ENCODE measurements around the gene NUCB1. TPM values are rescaled to one million over a fixed set of nuclear protein-coding genes. Genes with fewer than 3 reads are reported as not detected.

The NUCB1 gene
- total and polyA plus RNA-seq, 4 donors, result 186 to 775 (median 238) TPM

GRCh38 chr19:48918071-48918470, 18.0 kb downstream of the NUCB1 start:
- 82% methylated on average over 6 of the region's 6 CpGs for WGBS

GRCh38 chr19:48918801-48919247, 18.7 kb downstream of the NUCB1 start:
- H3K27ac ChIP-seq (ENCODE audit: low read depth in 1 of 2, low read length in 2 of 2), result no peak overlapping the region
- H3K36me3 ChIP-seq (ENCODE audit: control insufficient read depth in 4 of 4, insufficient read depth in 3 of 4, low read depth in 1 of 4, low read length in 3 of 4), result peaks cover 17 to 60% (median 50%) of the 10 kb centered on the region in 4 donors
- no peak for DNase-seq (ENCODE audit: low spot score)
- H3K27me3 ChIP-seq (ENCODE audit: control insufficient read depth in 4 of 4, insufficient read depth in 4 of 4, low read length in 3 of 4), result no peaks in the 10 kb centered on the region
- H3K9me3 ChIP-seq (ENCODE audit: control insufficient read depth in 4 of 4, low read length in 3 of 4), result no peaks in the 10 kb centered on the region
- H3K4me1 ChIP-seq (ENCODE audit: control insufficient read depth in 4 of 4, insufficient read depth in 4 of 4, low read length in 3 of 4), result no peaks in the 10 kb centered on the region
- no peak overlapping the region for H3K4me3 ChIP-seq (ENCODE audit: low read depth in 1 of 3, low read length in 3 of 3)
- WGBS, result 93% methylated on average over 18 of the region's 18 CpGs
- H3K9ac ChIP-seq (ENCODE audit: low read depth in 1 of 2, low read length in 2 of 2), result no peak overlapping the region
- TF ChIP-seq CTCF (IDR thresholded peaks at IDR 0.05; ENCODE audit: low read depth, low read length, missing input control), result no peak
- TF ChIP-seq NR2F2 (IDR thresholded peaks at IDR 0.05), result no peak
- TF ChIP-seq ATF3 (IDR thresholded peaks at IDR 0.05), result no peak
- TF ChIP-seq EGR1 (IDR thresholded peaks at IDR 0.05; ENCODE audit: low read depth in 2 of 2), result no peak
- TF ChIP-seq SP1 (IDR thresholded peaks at IDR 0.05), result no peak
- TF ChIP-seq REST (IDR thresholded peaks at IDR 0.05), result no peak
- TF ChIP-seq TAF1 (conservative IDR thresholded peaks at IDR 0.05), result no peak
- TF ChIP-seq HNF4G (IDR thresholded peaks at IDR 0.05), result no peak
- no peak for TF ChIP-seq FOXA1 (IDR thresholded peaks at IDR 0.05)
- no peak for TF ChIP-seq RAD21 (IDR thresholded peaks at IDR 0.05)
- TF ChIP-seq YY1 (IDR thresholded peaks at IDR 0.05), result no peak
- TF ChIP-seq GABPA (IDR thresholded peaks at IDR 0.05 in 1 of 2, conservative IDR thresholded peaks at IDR 0.05 in 1 of 2), result no peak
- no peak for TF ChIP-seq JUND (IDR thresholded peaks at IDR 0.05)
- TF ChIP-seq HNF4A (conservative IDR thresholded peaks at IDR 0.05), result no peak
- no peak for TF ChIP-seq FOXA2 (IDR thresholded peaks at IDR 0.05)

More at GRCh38 chr19:48918071-48918470, 18.0 kb downstream of the NUCB1 start:
- Histone ChIP-seq H3K4me1 (ENCODE audit: control insufficient read depth in 4 of 4, insufficient read depth in 4 of 4, low read length in 3 of 4) (no peaks in the 10 kb centered on the region), H3K36me3 (ENCODE audit: control insufficient read depth in 4 of 4, insufficient read depth in 3 of 4, low read depth in 1 of 4, low read length in 3 of 4) (peaks cover 19 to 65% (median 54%) of the 10 kb centered on the region in 4 donors), H3K9ac (ENCODE audit: low read depth in 1 of 2, low read length in 2 of 2) (no peak overlapping the region), H3K27ac (ENCODE audit: low read depth in 1 of 2, low read length in 2 of 2) (no peak overlapping the region), H3K27me3 (ENCODE audit: control insufficient read depth in 4 of 4, insufficient read depth in 4 of 4, low read length in 3 of 4) (no peaks in the 10 kb centered on the region), H3K9me3 (ENCODE audit: control insufficient read depth in 4 of 4, low read length in 3 of 4) (no peaks in the 10 kb centered on the region), H3K4me3 (ENCODE audit: low read depth in 1 of 3, low read length in 3 of 3) (no peak overlapping the region)
- no peak for DNase-seq (ENCODE audit: low spot score)
- TF ChIP-seq ATF3 (IDR thresholded peaks at IDR 0.05) (no peak), HNF4G (IDR thresholded peaks at IDR 0.05) (no peak), RAD21 (IDR thresholded peaks at IDR 0.05) (no peak), GABPA (IDR thresholded peaks at IDR 0.05 in 1 of 2, conservative IDR thresholded peaks at IDR 0.05 in 1 of 2) (no peak), RXRA (IDR thresholded peaks at IDR 0.05) (no peak), FOXA1 (IDR thresholded peaks at IDR 0.05) (no peak), EGR1 (IDR thresholded peaks at IDR 0.05; ENCODE audit: low read depth in 2 of 2) (no peak), YY1 (IDR thresholded peaks at IDR 0.05) (no peak), TAF1 (conservative IDR thresholded peaks at IDR 0.05) (no peak), MAX (IDR thresholded peaks at IDR 0.05) (no peak), REST (IDR thresholded peaks at IDR 0.05) (no peak)
